HG03432 (cell line): ENCODE data around the gene PLCD3.

Experiments used
- ATAC-seq: cut with Tn5 transposase; IDR thresholded peaks from one replicate; pipeline ENCODE4 v1.9.1; 2021; ENCODE audit warnings: mild to moderate bottlenecking, moderate library complexity; ENCODE audit not compliant: unreplicated experiment

The PLCD3 gene

GRCh38 chr17:45132320-45132571, at the start of gene PLCD3:
TSS of gene PLCD3 (minus strand) at chr17:45132515. CDS start at chr17:45132410, 105 bp downstream.
- ATAC-seq: no peak

GRCh38 chr17:45177563-45177962, 45.2 kb upstream of the PLCD3 start:
- no peak for ATAC-seq

- ATAC-seq: no peak
Measured at GRCh38 chr17:45175759-45176115, 43.4 kb upstream of the PLCD3 start.

GRCh38 chr17:45172541-45173286, 40.4 kb upstream of the PLCD3 start:
- peak; percentile 52 for ATAC-seq

GRCh38 chr17:45172232-45172540, 39.9 kb upstream of the PLCD3 start:
- no peak for ATAC-seq

- ATAC-seq: no peak
Measured at GRCh38 chr17:45171338-45172231, 39.3 kb upstream of the PLCD3 start.

- no peak for ATAC-seq
Measured at GRCh38 chr17:45170931-45171337, 38.6 kb upstream of the PLCD3 start.

GRCh38 chr17:45170280-45170930, 38.1 kb upstream of the PLCD3 start:
- no peak for ATAC-seq

- ATAC-seq: no peak
Measured at GRCh38 chr17:45168991-45169752, 36.9 kb upstream of the PLCD3 start.

- ATAC-seq: no peak
Measured at GRCh38 chr17:45164734-45165269, 32.5 kb upstream of the PLCD3 start.

- ATAC-seq: no peak
Measured at GRCh38 chr17:45162025-45162687, 29.8 kb upstream of the PLCD3 start.

GRCh38 chr17:45161288-45162024, 29.1 kb upstream of the PLCD3 start, which contains the start of gene HEXIM2:
TSS of gene HEXIM2 (plus strand) at chr17:45161875. CDS start at chr17:45162794, 919 bp downstream.
- ATAC-seq: peak; percentile 86

GRCh38 chr17:45160447-45161287, 28.4 kb upstream of the PLCD3 start:
- peak; percentile 32 for ATAC-seq

- no peak for ATAC-seq
Measured at GRCh38 chr17:45156242-45156641, 23.9 kb upstream of the PLCD3 start.

- no peak for ATAC-seq
Measured at GRCh38 chr17:45155483-45155882, 23.2 kb upstream of the PLCD3 start.

- no peak for ATAC-seq
Measured at GRCh38 chr17:45155029-45155428, 22.7 kb upstream of the PLCD3 start.

GRCh38 chr17:45150911-45151809, 18.8 kb upstream of the PLCD3 start:
- ATAC-seq: no peak
